ENCODE results near the gene MET. TPM values are rescaled to one million over a fixed set of nuclear protein-coding genes. Genes with fewer than 3 reads are reported as not detected.
"Not testable (repeated sequence)": the region's sequence is repeated elsewhere in the genome, so short reads cannot be mapped to it uniquely, and the experiment has no call there.

MET gene
- total RNA-seq, 6 experiments from 2014 or later, result 101 to 149 (median 129) TPM

GRCh38 chr7:116815041-116815440 is 143.0 kb downstream of the MET start:
- no peak for DNase-seq
- Mint-ChIP-seq H3K27ac (no peak overlapping the region), H3K4me1 (ENCODE audit: low read depth) (peaks cover 20% of the 10 kb centered on the region), H3K4me3 (no peak overlapping the region), H3K27me3 (ENCODE audit: insufficient read depth) (peaks cover 3% of the 10 kb centered on the region; the same call in 1 of the 2 replicates), H3K9me3 (no peaks in the 10 kb centered on the region), H3K36me3 (ENCODE audit: low read depth) (no peaks in the 10 kb centered on the region)
- no peak for TF ChIP-seq CTCF (IDR thresholded peaks at IDR 0.05)

GRCh38 chr7:116820149-116820548 is 148.2 kb downstream of the MET start:
- Mint-ChIP-seq H3K36me3 (ENCODE audit: low read depth) (peaks cover 12% of the 10 kb centered on the region; the same call in 1 of the 2 replicates), H3K4me1 (ENCODE audit: low read depth) (no peaks in the 10 kb centered on the region), H3K27me3 (ENCODE audit: insufficient read depth) (peaks cover 8% of the 10 kb centered on the region), H3K9me3 (peaks cover 7% of the 10 kb centered on the region), H3K27ac (no peak overlapping the region), H3K4me3 (no peak overlapping the region)
- no peak for TF ChIP-seq CTCF (IDR thresholded peaks at IDR 0.05)
- DNase-seq, result no peak

- H3K27me3 Mint-ChIP-seq (ENCODE audit: insufficient read depth), result peaks cover 11% of the 10 kb centered on the region
- not testable (repeated sequence) for H3K27ac Mint-ChIP-seq; H3K9me3 Mint-ChIP-seq; H3K4me3 Mint-ChIP-seq; H3K4me1 Mint-ChIP-seq (ENCODE audit: low read depth); DNase-seq
- peaks cover 15% of the 10 kb centered on the region; the same call in 1 of the 2 replicates for H3K36me3 Mint-ChIP-seq (ENCODE audit: low read depth)
Measured at GRCh38 chr7:116821647-116822046, 149.7 kb downstream of the MET start.

- no peaks in the 10 kb centered on the region for H3K4me1 Mint-ChIP-seq (ENCODE audit: low read depth)
- H3K27ac Mint-ChIP-seq, result no peak overlapping the region
- peaks cover 7% of the 10 kb centered on the region for H3K9me3 Mint-ChIP-seq
- no peak for TF ChIP-seq CTCF (IDR thresholded peaks at IDR 0.05)
- no peak for DNase-seq
- peaks cover 11% of the 10 kb centered on the region for H3K27me3 Mint-ChIP-seq (ENCODE audit: insufficient read depth)
- H3K36me3 Mint-ChIP-seq (ENCODE audit: low read depth), result peaks cover 15% of the 10 kb centered on the region; the same call in 1 of the 2 replicates
- no peak overlapping the region for H3K4me3 Mint-ChIP-seq
Measured at GRCh38 chr7:116824449-116824848, 152.5 kb downstream of the MET start.

- peaks cover 15% of the 10 kb centered on the region; the same call in 1 of the 2 replicates for H3K36me3 Mint-ChIP-seq (ENCODE audit: low read depth)
- no peak for TF ChIP-seq CTCF (IDR thresholded peaks at IDR 0.05)
- H3K4me3 Mint-ChIP-seq, result no peak overlapping the region
- H3K4me1 Mint-ChIP-seq (ENCODE audit: low read depth), result no peaks in the 10 kb centered on the region
- no peak overlapping the region for H3K27ac Mint-ChIP-seq
- H3K9me3 Mint-ChIP-seq, result peaks cover 7% of the 10 kb centered on the region
- H3K27me3 Mint-ChIP-seq (ENCODE audit: insufficient read depth), result peaks cover 8% of the 10 kb centered on the region
- no peak for DNase-seq
Measured at GRCh38 chr7:116828281-116828680, 156.3 kb downstream of the MET start.

GRCh38 chr7:116829041-116829440 is 157.0 kb downstream of the MET start:
- Mint-ChIP-seq H3K27me3 (ENCODE audit: insufficient read depth) (peaks cover 8% of the 10 kb centered on the region), H3K4me1 (ENCODE audit: low read depth) (no peaks in the 10 kb centered on the region)

More at GRCh38 chr7:116829041-116829440, 157.0 kb downstream of the MET start:
- TF ChIP-seq CTCF (IDR thresholded peaks at IDR 0.05), result no peak
- no peak overlapping the region for H3K27ac Mint-ChIP-seq
- no peak for DNase-seq
- peaks cover 7% of the 10 kb centered on the region for H3K9me3 Mint-ChIP-seq
- no peak overlapping the region for H3K4me3 Mint-ChIP-seq
- H3K36me3 Mint-ChIP-seq (ENCODE audit: low read depth), result peaks cover 14% of the 10 kb centered on the region; the same call in 1 of the 2 replicates

Data from HFFc6 (cell line).